Left lung (tissue), 10 donors: ENCODE data around the gene SLX9. TPM values are rescaled to one million over a fixed set of nuclear protein-coding genes. Genes with fewer than 3 reads are reported as not detected.

Experiments used
- ATAC-seq: fragments of 200-7000 bp; cut with Tn5 transposase; one replicate; pipeline ENCODE4 v1.9.1; 2020; ENCODE audit warnings: moderate library complexity
- DNase-seq, 4 donors: peaks; one replicate each; pipeline ENCODE4 v3.0.0-alpha.2; 2013 to 2020
- H3K27ac ChIP-seq, 2 donors: fragments of 200-600 bp; sonication (generic) in 1 of 2; one replicate each; pipeline versions ENCODE4 v1.5.0 to v1.8.0; 2020 to 2021
- H3K27me3 ChIP-seq, 2 donors: fragments of 200-600 bp; sonication (generic) in 1 of 2; one replicate each; pipeline versions ENCODE4 v1.5.0 to v1.8.0; 2020 to 2021
- H3K36me3 ChIP-seq, 2 donors: fragments of 200-600 bp; sonication (generic) in 1 of 2; one replicate each; pipeline versions ENCODE4 v1.5.0 to v1.8.0; 2020 to 2021
- H3K4me1 ChIP-seq, 2 donors: fragments of 200-600 bp; one replicate each; pipeline ENCODE4 v1.8.0; 2021
- H3K4me3 ChIP-seq, 2 donors: fragments of 200-600 bp; sonication (generic) in 1 of 2; one replicate each; pipeline versions ENCODE4 v1.5.0 to v1.8.0; 2020 to 2021; ENCODE audit warnings: mild to moderate bottlenecking in 1 of 2
- H3K9me3 ChIP-seq, 2 donors: fragments of 200-600 bp; sonication (generic) in 1 of 2; one replicate each; pipeline versions ENCODE4 v1.5.0 to v1.8.0; 2020 to 2021
- intact Hi-C, 2 donors: fragments of 100-400 bp; cut with DNase I; formaldehyde crosslinking; loops; one replicate each; pipeline versions ENCODE4 v1.11.2 to v1.14.2; 2022
- polyA plus RNA-seq, 6 donors: library from polyadenylated mRNA; unstranded; fragments of 120-200 nt; gene quantifications; one replicate each; pipeline ENCODE4 v1.2.1, GENCODE V29; 2013; ENCODE audit not compliant: insufficient read length in 6 of 6
- total RNA-seq, 2 donors: library from RNA; stranded (reverse); fragmentation: NEBNext Ultra II Directional; extraction: Animal tissue kit (Norgen Biotek cat#: 25700); gene quantifications; one replicate each; pipeline ENCODE4 v1.2.1, GENCODE V29; 2021
- TF ChIP-seq, protein P1 (sequence below), 2 donors: fragments of 200-600 bp; sonication (generic) in 1 of 2; IDR thresholded peaks; one replicate each; pipeline versions ENCODE4 v1.5.0 to v1.8.0; 2021; ENCODE audit warnings: antibody characterized with exemption in 2 of 2
- donor health status: DM: no; HTN: yes; CAD: no.
- donor health status: DM: no; HTN: no; CAD: no.

The SLX9 gene
- total and polyA plus RNA-seq, 8 donors, result 11.5 to 29.6 (median 16.2) TPM

DNA sequence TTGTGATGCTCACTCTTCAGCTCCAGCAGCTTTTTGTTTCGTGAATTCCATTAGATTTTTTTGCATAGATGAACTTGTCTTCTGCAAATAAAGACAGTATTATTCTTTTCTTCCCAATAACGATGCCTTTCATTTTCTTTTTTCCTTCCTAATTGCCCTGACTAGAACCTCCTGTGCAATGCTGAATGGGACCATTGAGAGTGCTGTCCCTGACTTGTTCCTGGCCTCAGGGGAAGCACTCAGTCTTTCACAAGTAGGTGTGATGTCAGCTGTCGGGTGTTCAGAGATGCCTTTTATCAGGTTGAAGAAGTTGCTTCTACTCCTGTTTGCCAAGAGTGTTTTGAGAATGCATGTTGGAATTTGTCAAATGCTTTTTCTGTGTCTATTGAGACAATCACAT lies 70.3 kb downstream of the SLX9 start:
- ATAC-seq (no peak), DNase-seq (no peak)
- TF ChIP-seq, protein P1, sequence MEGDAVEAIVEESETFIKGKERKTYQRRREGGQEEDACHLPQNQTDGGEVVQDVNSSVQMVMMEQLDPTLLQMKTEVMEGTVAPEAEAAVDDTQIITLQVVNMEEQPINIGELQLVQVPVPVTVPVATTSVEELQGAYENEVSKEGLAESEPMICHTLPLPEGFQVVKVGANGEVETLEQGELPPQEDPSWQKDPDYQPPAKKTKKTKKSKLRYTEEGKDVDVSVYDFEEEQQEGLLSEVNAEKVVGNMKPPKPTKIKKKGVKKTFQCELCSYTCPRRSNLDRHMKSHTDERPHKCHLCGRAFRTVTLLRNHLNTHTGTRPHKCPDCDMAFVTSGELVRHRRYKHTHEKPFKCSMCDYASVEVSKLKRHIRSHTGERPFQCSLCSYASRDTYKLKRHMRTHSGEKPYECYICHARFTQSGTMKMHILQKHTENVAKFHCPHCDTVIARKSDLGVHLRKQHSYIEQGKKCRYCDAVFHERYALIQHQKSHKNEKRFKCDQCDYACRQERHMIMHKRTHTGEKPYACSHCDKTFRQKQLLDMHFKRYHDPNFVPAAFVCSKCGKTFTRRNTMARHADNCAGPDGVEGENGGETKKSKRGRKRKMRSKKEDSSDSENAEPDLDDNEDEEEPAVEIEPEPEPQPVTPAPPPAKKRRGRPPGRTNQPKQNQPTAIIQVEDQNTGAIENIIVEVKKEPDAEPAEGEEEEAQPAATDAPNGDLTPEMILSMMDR (IDR thresholded peaks at IDR 0.05), result no peak
- Histone ChIP-seq H3K4me1 (peaks cover 0 to 7% of the 10 kb centered on the region in 2 donors), H3K27me3 (peaks cover 0 to 47% of the 10 kb centered on the region in 2 donors), H3K4me3 (no peak overlapping the region), H3K36me3 (no peaks in the 10 kb centered on the region), H3K9me3 (no peaks in the 10 kb centered on the region), H3K27ac (no peak overlapping the region)
- intact Hi-C loops, result no loop called here

DNA sequence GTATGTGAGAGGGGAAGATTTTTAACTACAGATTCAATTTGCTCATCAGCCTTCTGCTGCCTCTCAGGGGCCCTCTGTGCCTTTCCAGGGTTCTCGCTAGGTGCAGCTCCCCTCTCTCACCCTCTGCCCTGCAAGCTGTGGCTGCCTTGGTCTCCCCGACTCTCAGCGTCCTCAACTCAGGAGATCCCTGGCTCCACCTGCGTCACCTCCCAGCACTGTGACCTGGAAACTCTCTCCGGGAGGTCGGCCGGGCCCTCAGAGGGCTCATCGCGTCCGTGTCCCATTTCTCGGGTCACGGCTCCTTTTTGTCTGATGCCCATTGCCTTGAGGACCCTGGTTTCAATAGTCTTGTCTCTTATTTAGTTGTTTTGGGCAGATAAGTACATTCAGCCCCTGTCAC lies 71.0 kb downstream of the SLX9 start:
- intact Hi-C loops, result no loop called here
- Histone ChIP-seq H3K4me3 (no peak overlapping the region), H3K9me3 (no peaks in the 10 kb centered on the region), H3K27ac (no peak overlapping the region), H3K36me3 (no peaks in the 10 kb centered on the region), H3K4me1 (peaks cover 0 to 7% of the 10 kb centered on the region in 2 donors), H3K27me3 (peaks cover 0 to 55% of the 10 kb centered on the region in 2 donors)
- peak in 1 of 4 donors; percentile 37 for DNase-seq
- TF ChIP-seq, protein P1 (IDR thresholded peaks at IDR 0.05), result no peak
- no peak for ATAC-seq

DNA sequence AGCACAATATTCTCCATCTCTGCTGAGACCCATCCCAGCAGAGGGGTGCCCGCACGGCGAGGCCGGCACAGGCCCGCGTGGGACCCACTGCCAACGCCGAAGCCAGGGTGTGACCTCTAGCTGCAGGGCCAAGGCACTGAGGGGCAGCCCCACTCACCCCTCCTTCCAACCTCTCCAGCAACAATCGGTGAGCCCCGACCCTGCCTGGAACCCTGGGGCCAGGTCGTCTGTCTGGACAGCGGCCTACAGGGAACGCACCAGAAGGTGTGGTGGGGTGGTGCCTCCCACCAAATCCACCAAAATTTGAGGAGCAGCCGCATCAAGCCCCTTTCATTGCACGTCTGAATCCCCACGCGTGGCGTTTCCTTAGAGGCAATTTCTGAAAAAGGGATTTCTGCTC lies 71.6 kb downstream of the SLX9 start:
- ATAC-seq (no peak), DNase-seq (peak in 1 of 4 donors; percentile 73)
- Histone ChIP-seq H3K4me1 (peaks cover 0 to 7% of the 10 kb centered on the region in 2 donors), H3K36me3 (no peaks in the 10 kb centered on the region), H3K4me3 (no peak overlapping the region), H3K27me3 (peaks cover 0 to 60% of the 10 kb centered on the region in 2 donors), H3K9me3 (no peaks in the 10 kb centered on the region), H3K27ac (no peak overlapping the region)
- TF ChIP-seq, protein P1 (IDR thresholded peaks at IDR 0.05), result no peak
- intact Hi-C loops, result no loop called here

DNA sequence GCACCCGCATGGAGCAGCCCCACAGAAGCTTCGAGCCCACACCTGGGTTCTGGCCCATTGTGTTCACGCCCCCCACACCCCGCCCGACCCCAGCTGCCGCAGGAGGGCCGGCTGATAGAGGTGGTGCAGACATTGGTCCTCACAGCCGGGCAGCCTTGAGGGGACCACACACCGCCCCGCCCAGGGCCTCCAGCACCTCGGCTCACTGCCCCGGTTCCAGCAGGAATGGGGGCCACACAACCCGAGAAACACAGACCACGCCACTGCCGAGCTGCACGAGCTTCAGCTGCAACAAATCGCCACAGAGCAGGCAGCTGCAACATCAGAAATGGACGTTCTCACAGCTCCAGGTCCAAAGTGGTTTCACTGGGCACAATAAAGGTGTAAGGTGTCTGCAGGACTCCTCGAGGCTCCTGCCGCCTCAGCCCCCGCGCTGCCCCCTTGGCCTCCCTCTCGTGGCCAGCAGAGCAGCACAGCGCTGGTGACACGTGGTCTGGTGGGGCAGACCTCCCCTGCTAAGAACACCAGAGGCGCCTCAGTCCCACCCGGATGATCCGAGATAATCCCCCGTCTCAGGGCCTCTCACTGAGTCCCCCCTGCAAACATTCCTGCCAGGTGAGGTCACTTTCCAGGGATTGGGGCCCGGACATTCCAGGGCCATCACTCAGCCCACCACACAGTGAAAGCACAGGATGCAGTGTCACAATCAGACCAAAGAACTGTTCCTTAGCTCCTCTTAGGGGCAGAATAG lies 72.3 kb downstream of the SLX9 start:
- ATAC-seq, result peak; percentile 64
- TF ChIP-seq, protein P1 (IDR thresholded peaks at IDR 0.05), result no peak
- peak in 2 of 4 donors; percentile 26 to 70 for DNase-seq
- peaks cover 0 to 61% of the 10 kb centered on the region in 2 donors for H3K27me3 ChIP-seq
- no peak overlapping the region for H3K4me3 ChIP-seq
- H3K9me3 ChIP-seq, result no peaks in the 10 kb centered on the region
- no peaks in the 10 kb centered on the region for H3K36me3 ChIP-seq
- intact Hi-C loops, result no loop called here
- peaks cover 0 to 7% of the 10 kb centered on the region in 2 donors for H3K4me1 ChIP-seq
- no peak overlapping the region for H3K27ac ChIP-seq

DNA sequence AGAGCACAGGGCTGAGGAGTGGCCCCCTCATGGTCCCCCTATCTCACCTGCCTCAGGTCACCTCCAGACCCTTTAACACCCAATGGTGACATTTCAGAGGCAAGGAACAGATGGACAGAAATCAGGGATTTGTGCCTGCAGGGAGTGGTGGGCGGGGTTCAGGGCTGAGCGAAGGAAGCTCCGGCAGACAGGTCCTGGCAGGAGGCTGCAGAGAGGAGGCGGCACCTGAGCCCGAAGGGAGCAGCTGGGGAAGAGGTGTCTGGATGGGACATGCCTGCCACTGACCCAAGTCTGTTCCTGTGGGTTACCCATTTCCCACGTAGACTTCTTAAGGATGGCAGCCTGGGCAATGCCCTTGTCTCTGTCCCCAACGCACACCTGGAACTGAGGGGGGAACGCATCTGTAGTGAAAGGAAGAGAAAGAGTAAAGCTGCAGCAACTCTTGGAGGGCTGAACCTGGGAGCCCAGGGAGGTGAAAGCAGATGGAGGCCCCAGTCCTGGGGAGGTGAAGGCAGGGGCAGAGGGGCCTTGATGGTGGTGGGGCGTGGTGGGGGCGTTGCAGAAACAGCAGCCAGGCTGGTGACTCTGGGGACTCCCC lies 72.9 kb downstream of the SLX9 start:
- H3K36me3 ChIP-seq, result no peaks in the 10 kb centered on the region
- TF ChIP-seq, protein P1 (IDR thresholded peaks at IDR 0.05), result no peak
- peaks cover 0 to 8% of the 10 kb centered on the region in 2 donors for H3K4me1 ChIP-seq
- DNase-seq (peak in 1 of 4 donors; percentile 59), ATAC-seq (peak; percentile 43)
- no peaks in the 10 kb centered on the region for H3K9me3 ChIP-seq
- peaks cover 1 to 68% of the 10 kb centered on the region in 2 donors for H3K27me3 ChIP-seq
- intact Hi-C loops, result no loop called here
- no peak overlapping the region for H3K4me3 ChIP-seq
- no peak overlapping the region for H3K27ac ChIP-seq
